ENCODE results near the gene NYNRIN. TPM values are rescaled to one million over a fixed set of nuclear protein-coding genes. Genes with fewer than 3 reads are reported as not detected.

Gene NYNRIN
- total and polyA plus RNA-seq, 12 donors, result 3.6 to 9.0 (median 6.4) TPM

DNA sequence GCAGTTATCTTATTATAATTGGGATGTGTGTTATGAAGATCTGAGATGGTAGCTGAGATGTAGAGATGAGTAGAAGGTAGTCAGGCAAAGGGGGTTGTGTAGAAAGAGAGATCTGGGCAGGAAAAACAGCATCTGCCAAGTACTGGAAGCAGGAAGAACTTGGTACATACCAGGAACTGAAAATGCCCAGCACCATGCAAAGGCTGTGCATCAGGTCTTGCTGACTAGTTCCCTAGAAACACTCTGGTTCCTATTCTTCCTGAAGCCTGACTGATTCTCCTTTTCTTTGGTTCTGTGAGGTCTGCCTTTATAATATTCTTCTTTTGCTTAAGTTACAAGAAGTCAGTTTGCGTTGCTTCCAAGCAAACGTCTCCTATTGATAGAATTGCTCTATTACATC is 37.5 kb upstream of the NYNRIN start:
- TF ChIP-seq, protein P1, sequence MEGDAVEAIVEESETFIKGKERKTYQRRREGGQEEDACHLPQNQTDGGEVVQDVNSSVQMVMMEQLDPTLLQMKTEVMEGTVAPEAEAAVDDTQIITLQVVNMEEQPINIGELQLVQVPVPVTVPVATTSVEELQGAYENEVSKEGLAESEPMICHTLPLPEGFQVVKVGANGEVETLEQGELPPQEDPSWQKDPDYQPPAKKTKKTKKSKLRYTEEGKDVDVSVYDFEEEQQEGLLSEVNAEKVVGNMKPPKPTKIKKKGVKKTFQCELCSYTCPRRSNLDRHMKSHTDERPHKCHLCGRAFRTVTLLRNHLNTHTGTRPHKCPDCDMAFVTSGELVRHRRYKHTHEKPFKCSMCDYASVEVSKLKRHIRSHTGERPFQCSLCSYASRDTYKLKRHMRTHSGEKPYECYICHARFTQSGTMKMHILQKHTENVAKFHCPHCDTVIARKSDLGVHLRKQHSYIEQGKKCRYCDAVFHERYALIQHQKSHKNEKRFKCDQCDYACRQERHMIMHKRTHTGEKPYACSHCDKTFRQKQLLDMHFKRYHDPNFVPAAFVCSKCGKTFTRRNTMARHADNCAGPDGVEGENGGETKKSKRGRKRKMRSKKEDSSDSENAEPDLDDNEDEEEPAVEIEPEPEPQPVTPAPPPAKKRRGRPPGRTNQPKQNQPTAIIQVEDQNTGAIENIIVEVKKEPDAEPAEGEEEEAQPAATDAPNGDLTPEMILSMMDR (IDR thresholded peaks at IDR 0.05), result no peak
- Histone ChIP-seq H3K36me3 (no peaks in the 10 kb centered on the region), H3K4me1 (peaks cover 0 to 17% (median 12%) of the 10 kb centered on the region in 9 donors), H3K27me3 (peaks cover 0 to 24% (median 0%) of the 10 kb centered on the region in 7 donors), H3K4me3 (no peak overlapping the region), H3K27ac (no peak overlapping the region), H3K9me3 (no peaks in the 10 kb centered on the region)
- ATAC-seq (no peak), DNase-seq (no peak)
- 72 to 78% methylated on average over 2 of the region's 2 CpGs for WGBS, 2 donors
- intact Hi-C loops (cut with DNase I), result loop anchor here in 2 of 10 donors (10.0 kb wide), 2 partner anchors 53 to 73 kb away; no protein-coding TSS in a partner anchor

DNA sequence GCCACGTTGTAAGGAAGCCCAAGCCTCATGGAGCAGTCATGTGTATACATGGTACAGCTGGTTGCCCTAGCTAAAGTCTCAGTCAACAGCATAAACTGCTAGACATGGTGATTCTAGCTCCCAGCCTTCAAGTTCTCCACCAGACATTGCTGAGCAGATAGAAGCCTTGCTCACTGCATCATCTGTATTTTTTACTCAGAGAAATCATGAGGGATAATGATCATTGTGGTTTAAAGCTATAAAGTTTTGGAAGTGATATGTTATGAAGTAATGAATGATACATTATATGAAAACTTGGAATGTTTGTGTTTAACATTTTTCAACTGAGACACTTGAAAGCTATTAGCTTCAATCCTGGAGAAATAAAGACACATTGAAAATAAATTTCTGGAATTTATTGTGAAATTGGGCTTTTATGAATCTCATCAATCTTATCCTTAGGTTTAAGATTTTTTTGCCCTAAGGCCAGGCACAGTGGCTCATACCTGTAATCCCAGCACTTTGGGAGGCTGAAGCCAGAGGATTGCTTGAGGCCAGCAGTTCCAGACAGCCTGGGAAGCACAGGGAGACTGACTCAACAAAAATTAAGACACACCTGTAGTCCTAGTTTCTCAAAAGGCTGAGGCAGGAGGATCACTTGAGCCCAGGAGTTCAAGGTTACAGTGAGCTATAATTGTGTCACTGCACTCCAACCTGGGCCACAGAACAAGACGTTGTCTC is 36.4 kb upstream of the NYNRIN start:
- Histone ChIP-seq H3K9me3 (no peaks in the 10 kb centered on the region), H3K36me3 (no peaks in the 10 kb centered on the region), H3K4me3 (no peak overlapping the region), H3K27me3 (peaks cover 0 to 34% (median 3%) of the 10 kb centered on the region in 7 donors), H3K27ac (no peak overlapping the region), H3K4me1 (peaks cover 0 to 28% (median 19%) of the 10 kb centered on the region in 9 donors)
- WGBS, 2 donors, result 51 to 55% methylated on average over 2 of the region's 2 CpGs
- DNase-seq (no peak), ATAC-seq (no peak)
- intact Hi-C loops (cut with DNase I), result loop anchor here in 2 of 10 donors (10.0 kb wide), 2 partner anchors 52 to 72 kb away; no protein-coding TSS in a partner anchor
- TF ChIP-seq, protein P1 (IDR thresholded peaks at IDR 0.05), result no peak

DNA sequence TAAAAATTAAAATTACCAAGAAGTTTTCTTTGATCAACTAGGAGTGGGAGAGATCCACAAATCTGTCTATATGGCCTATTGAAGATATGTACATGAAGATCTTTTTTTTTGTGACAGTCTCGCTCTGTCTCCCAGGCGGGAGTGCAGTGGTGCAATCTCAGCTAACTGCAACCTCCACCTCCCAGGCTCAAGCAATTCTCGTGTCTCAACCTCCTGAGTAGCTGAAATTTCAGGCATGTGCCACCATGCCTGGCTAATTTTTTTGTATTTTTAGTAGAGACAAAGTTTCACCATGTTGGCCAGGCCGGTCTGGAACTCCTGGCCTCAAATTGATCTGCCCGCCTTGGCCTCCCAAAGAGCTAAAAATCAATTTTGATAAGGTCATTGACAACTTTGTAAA is 35.4 kb upstream of the NYNRIN start:
- intact Hi-C loops (cut with DNase I), result loop anchor here in 2 of 10 donors (10.0 kb wide), 2 partner anchors 51 to 71 kb away; no protein-coding TSS in a partner anchor
- Histone ChIP-seq H3K27ac (no peak overlapping the region), H3K27me3 (peaks cover 0 to 44% (median 6%) of the 10 kb centered on the region in 7 donors), H3K36me3 (no peaks in the 10 kb centered on the region), H3K9me3 (no peaks in the 10 kb centered on the region), H3K4me1 (peaks cover 0 to 35% (median 25%) of the 10 kb centered on the region in 9 donors), H3K4me3 (no peak overlapping the region)
- no peak for DNase-seq
- 93 to 95% methylated on average over 5 of the region's 5 CpGs for WGBS, 2 donors
- TF ChIP-seq, protein P1 (IDR thresholded peaks at IDR 0.05), result no peak
- no peak for ATAC-seq

DNA sequence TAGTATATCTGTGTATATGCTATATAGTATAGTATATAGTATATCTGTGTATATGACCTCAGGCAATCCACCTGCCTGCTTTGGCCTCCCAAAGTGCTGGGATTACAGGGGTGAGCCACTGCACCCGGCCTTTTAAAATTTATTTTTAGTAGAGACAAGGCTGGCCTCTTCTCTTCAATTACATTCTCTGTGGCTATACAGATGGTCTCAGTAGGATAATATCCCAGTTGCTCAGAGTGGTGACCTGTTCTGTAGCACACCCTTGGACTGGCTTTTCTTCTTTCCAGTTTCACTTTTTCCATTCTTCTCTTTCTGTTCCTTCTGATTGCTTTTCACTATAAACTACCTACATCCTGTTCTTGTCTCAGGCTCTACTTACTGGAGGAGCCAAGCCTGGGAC is 34.0 kb upstream of the NYNRIN start:
- WGBS, 2 donors, result 60 to 67% methylated on average over 1 of the region's 1 CpG
- H3K27me3 ChIP-seq, result peaks cover 0 to 56% (median 9%) of the 10 kb centered on the region in 7 donors
- peaks cover 0 to 44% (median 25%) of the 10 kb centered on the region in 9 donors for H3K4me1 ChIP-seq
- TF ChIP-seq, protein P1 (IDR thresholded peaks at IDR 0.05), result no peak
- DNase-seq (no peak), ATAC-seq (no peak)
- intact Hi-C loops (cut with DNase I), result loop anchor here in 4 of 10 donors (2.0 to 10.0 kb wide), 4 partner anchors 47 to 72 kb away; no protein-coding TSS in a partner anchor
- H3K27ac ChIP-seq, result peak overlapping the region in 7 of 10 donors; percentile 86 to 96 (median 92)
- no peak overlapping the region for H3K4me3 ChIP-seq
- H3K9me3 ChIP-seq, result no peaks in the 10 kb centered on the region
- H3K36me3 ChIP-seq, result no peaks in the 10 kb centered on the region

All from heart right ventricle (tissue), 16 donors.